Liver (tissue), 9 donors: ENCODE measurements around the gene TIMMDC1. TPM values are rescaled to one million over a fixed set of nuclear protein-coding genes. Genes with fewer than 3 reads are reported as not detected.

Source experiments
- DNase-seq: peaks from one replicate; pipeline ENCODE4 v3.0.0-alpha.2; 2017; ENCODE audit warnings: low spot score
- H3K27ac ChIP-seq, 2 donors: one replicate each; pipeline ENCODE4 v1.7.0; 2013; ENCODE audit warnings: inconsistent platforms in 2 of 2, low read length in 2 of 2, control low read depth in 1 of 2, low read depth in 1 of 2, mild to moderate bottlenecking in 1 of 2
- H3K27me3 ChIP-seq, 4 donors: one replicate each; pipeline versions ENCODE4 v1.6.1 to v1.7.0; 2013; ENCODE audit warnings: low read length in 3 of 4, inconsistent platforms in 1 of 4, mild to moderate bottlenecking in 1 of 4, moderate library complexity in 1 of 4; ENCODE audit not compliant: control insufficient read depth in 4 of 4, insufficient read depth in 4 of 4
- H3K36me3 ChIP-seq, 4 donors: one replicate each; pipeline versions ENCODE4 v1.6.1 to v1.7.0; 2013; ENCODE audit warnings: low read length in 3 of 4, mild to moderate bottlenecking in 3 of 4, low read depth in 1 of 4, moderate library complexity in 1 of 4; ENCODE audit not compliant: control insufficient read depth in 4 of 4, insufficient read depth in 3 of 4
- H3K4me1 ChIP-seq, 4 donors: one replicate each; pipeline versions ENCODE4 v1.6.1 to v1.7.0; 2013; ENCODE audit warnings: low read length in 3 of 4, mild to moderate bottlenecking in 3 of 4, moderate library complexity in 1 of 4; ENCODE audit not compliant: control insufficient read depth in 4 of 4, insufficient read depth in 4 of 4
- H3K4me3 ChIP-seq, 3 donors: one replicate each; pipeline versions ENCODE4 v1.6.1 to v1.7.0; 2013; ENCODE audit warnings: low read length in 3 of 3, control low read depth in 1 of 3, low read depth in 1 of 3, mild to moderate bottlenecking in 1 of 3
- H3K9ac ChIP-seq, 2 donors: one replicate each; pipeline ENCODE4 v1.7.0; 2013; ENCODE audit warnings: low read length in 2 of 2, mild to moderate bottlenecking in 2 of 2, moderate library complexity in 2 of 2, control low read depth in 1 of 2, low read depth in 1 of 2
- H3K9me3 ChIP-seq, 4 donors: one replicate each; pipeline versions ENCODE4 v1.6.1 to v1.7.0; 2013; ENCODE audit warnings: low read length in 3 of 4; ENCODE audit not compliant: control insufficient read depth in 4 of 4
- ATF3 ChIP-seq: IDR thresholded peaks from 2 replicates; pipeline ENCODE4 v1.6.1; 2016; ENCODE audit warnings: antibody characterized with exemption
- CTCF ChIP-seq: fragments of 150-350 bp; IDR thresholded peaks from 2 replicates; pipeline ENCODE4 v1.5.1; 2017; ENCODE audit warnings: improper control_type of control experiment, low read depth, low read length; ENCODE audit not compliant: missing input control
- EGR1 ChIP-seq, 2 donors: IDR thresholded peaks; 2 replicates each; pipeline ENCODE4 v1.6.1; 2016 to 2018; ENCODE audit warnings: antibody characterized with exemption in 2 of 2, low read depth in 2 of 2
- FOXA2 ChIP-seq: IDR thresholded peaks from 2 replicates; pipeline ENCODE4 v1.6.1; 2016; ENCODE audit warnings: antibody characterized with exemption
- GABPA ChIP-seq, 2 donors: IDR thresholded peaks in 1 of 2; conservative IDR thresholded peaks in 1 of 2; 2 replicates each; pipeline ENCODE4 v1.6.1; 2016; ENCODE audit warnings: antibody characterized with exemption in 2 of 2, mild to moderate bottlenecking in 1 of 2, moderate library complexity in 1 of 2
- HNF4G ChIP-seq: IDR thresholded peaks from 2 replicates; pipeline ENCODE4 v1.6.1; 2016; ENCODE audit warnings: antibody characterized with exemption
- JUND ChIP-seq, 2 donors: IDR thresholded peaks; 2 replicates each; pipeline ENCODE4 v1.6.1; 2016; ENCODE audit warnings: antibody characterized with exemption in 2 of 2
- MAX ChIP-seq: IDR thresholded peaks from 2 replicates; pipeline ENCODE4 v1.6.1; 2016; ENCODE audit warnings: antibody characterized with exemption
- NR2F2 ChIP-seq: IDR thresholded peaks from 2 replicates; pipeline ENCODE4 v1.6.1; 2016; ENCODE audit warnings: antibody characterized with exemption
- RAD21 ChIP-seq, 2 donors: IDR thresholded peaks; 2 replicates each; pipeline ENCODE4 v1.6.1; 2016; ENCODE audit warnings: antibody characterized with exemption in 2 of 2, mild to moderate bottlenecking in 2 of 2
- REST ChIP-seq: IDR thresholded peaks from 2 replicates; pipeline ENCODE4 v1.6.1; 2016; ENCODE audit warnings: antibody characterized with exemption, mild to moderate bottlenecking
- TAF1 ChIP-seq: conservative IDR thresholded peaks from 2 replicates; pipeline ENCODE4 v1.6.1; 2016; ENCODE audit warnings: antibody characterized with exemption, mild to moderate bottlenecking
- ZBTB33 ChIP-seq: IDR thresholded peaks from 2 replicates; pipeline ENCODE4 v1.6.1; 2016; ENCODE audit warnings: antibody characterized with exemption
- whole genome bisulfite sequencing: extraction: QIAGEN DNeasy Blood & Tissue Kit; methylation state at CpG from one replicate; pipeline ENCODE4 v1.1.7; 2013; 5-methylcytosine and 5-hydroxymethylcytosine counted together
- polyA plus RNA-seq, 2 donors: library from polyadenylated mRNA; stranded (reverse) in 1 of 2; unstranded in 1 of 2; fragments of 200-250 nt in 1 of 2; fragments of >200 nt in 1 of 2; fragmentation: Nextera tagmentation in 1 of 2; extraction: Ambion mirVana in 1 of 2; gene quantifications; one replicate each; pipeline versions ENCODE4 v1.2.1 to v1.2.3, GENCODE V29; 2013 to 2015
- total RNA-seq, 2 donors: library from RNA; depleted of rRNA; stranded (reverse); fragments of >200 nt; gene quantifications; one replicate each; pipeline ENCODE4 v1.2.3, GENCODE V29; 2014
- donor health status: healthy.
- donor health status: healthy.
- donor health status: healthy.
- donor health status: healthy.
- donor health status: healthy.

The TIMMDC1 gene
- total and polyA plus RNA-seq, 4 donors: 25.4 to 54.2 (median 33.2) TPM

GRCh38 chr3:119529883-119530282 lies 31.5 kb downstream of the TIMMDC1 start (continued):
- no peak for TF ChIP-seq ZBTB33
- TF ChIP-seq NR2F2: no peak
- TF ChIP-seq CTCF: no peak

- H3K4me1 ChIP-seq: no peaks in the 10 kb centered on the region
- no peaks in the 10 kb centered on the region for H3K9me3 ChIP-seq
- H3K27me3 ChIP-seq: no peaks in the 10 kb centered on the region
- TF ChIP-seq RAD21 (IDR thresholded peaks at IDR 0.05) (no peak), GABPA (IDR thresholded peaks at IDR 0.05 in 1 of 2, conservative IDR thresholded peaks at IDR 0.05 in 1 of 2) (no peak), ATF3 (no peak), TAF1 (no peak), MAX (no peak), FOXA2 (no peak), HNF4G (no peak), JUND (IDR thresholded peaks at IDR 0.05) (no peak), REST (no peak), EGR1 (IDR thresholded peaks at IDR 0.05; ENCODE audit: low read depth in 2 of 2) (no peak), CTCF (no peak)
- H3K4me3 ChIP-seq: no peak overlapping the region
- WGBS: 88% methylated on average over 2 of the region's 2 CpGs
- H3K36me3 ChIP-seq: peaks cover 0 to 5% (median under 1%) of the 10 kb centered on the region in 4 donors
- DNase-seq: no peak
- H3K27ac ChIP-seq: no peak overlapping the region
- no peak overlapping the region for H3K9ac ChIP-seq
Observed at GRCh38 chr3:119530456-119530855, 32.1 kb downstream of the TIMMDC1 start.
